ENCODE results near the gene ZBTB17. TPM values are rescaled to one million over a fixed set of nuclear protein-coding genes. Genes with fewer than 3 reads are reported as not detected.
A peak's percentile ranks its signal among the peaks of the same experiment; 100 is the strongest.
"Not testable (repeated sequence)": the region's sequence is repeated elsewhere in the genome, so short reads cannot be mapped to it uniquely, and the experiment has no call there.

ZBTB17 gene
- 30.4 and 31.9 TPM in 2 replicates for total RNA-seq

GRCh38 chr1:15975805-15976680, at the start of gene ZBTB17:
ZBTB17 (minus strand) TSS chr1:15976101; CDS start chr1:15948495, 27,606 bp downstream.
- peak; percentile 85 for DNase-seq (ENCODE audit: low read depth)

DNA sequence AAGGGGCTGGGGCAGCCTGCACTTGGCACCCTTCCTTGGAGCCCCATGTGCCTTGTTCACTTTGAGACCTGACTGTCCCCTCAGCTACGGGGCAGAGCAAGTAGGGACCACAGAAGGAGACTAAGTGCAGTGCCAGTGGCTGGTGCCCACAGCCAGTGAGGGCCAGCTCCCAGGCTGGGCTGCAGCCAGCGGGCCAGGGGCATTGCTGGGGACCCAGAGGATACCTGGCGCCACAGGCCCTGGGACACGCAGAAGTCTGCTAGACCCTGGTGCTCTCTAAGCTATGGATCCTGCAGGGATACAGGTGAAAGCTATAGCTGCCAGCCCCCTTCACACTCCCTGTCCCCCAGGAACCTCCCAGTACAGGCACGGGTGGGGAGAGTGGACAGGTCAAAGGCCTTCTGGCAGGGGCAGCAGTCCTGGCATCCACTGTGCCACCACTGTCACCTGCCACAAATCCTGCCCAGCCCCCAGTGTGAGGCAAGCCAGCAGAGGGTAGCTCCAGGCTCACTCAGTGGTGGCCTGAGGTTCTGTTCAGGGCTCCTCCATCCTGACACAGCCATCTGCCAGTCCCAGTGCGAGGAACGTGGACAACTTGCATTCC, 47.3 kb upstream of the ZBTB17 start:
- no peak for DNase-seq (ENCODE audit: low read depth)

DNA sequence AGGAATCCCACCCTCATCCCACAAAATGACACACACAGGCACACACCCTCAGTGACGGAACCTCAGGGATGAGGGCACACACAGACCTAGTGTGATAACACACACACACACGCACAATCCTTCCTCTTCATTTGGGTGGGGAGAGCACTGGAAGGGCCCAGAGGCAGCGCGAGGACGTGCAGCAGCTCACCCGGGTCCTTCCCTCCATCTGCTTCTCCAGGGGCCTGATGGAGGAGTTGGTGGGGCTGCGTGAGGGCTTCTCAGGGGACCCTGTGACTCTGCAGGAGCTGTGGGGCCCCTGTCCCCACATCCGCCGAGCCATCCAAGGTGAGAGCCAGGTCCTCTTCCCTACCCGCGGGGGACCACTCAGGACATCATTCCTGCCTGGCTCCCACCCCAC, 46.5 kb upstream of the ZBTB17 start:
- DNase-seq (ENCODE audit: low read depth) = no peak

GRCh38 chr1:16021681-16022080, 45.8 kb upstream of the ZBTB17 start, which contains the start of gene CLCNKA:
CLCNKA (plus strand) TSS chr1:16022036; CDS start chr1:16022620, 584 bp downstream.
- DNase-seq (ENCODE audit: low read depth) = no peak

- not testable (repeated sequence) for DNase-seq (ENCODE audit: low read depth)
Measured at GRCh38 chr1:16020878-16021277, 45.0 kb upstream of the ZBTB17 start.

GRCh38 chr1:16020325-16020724, 44.4 kb upstream of the ZBTB17 start:
- DNase-seq (ENCODE audit: low read depth) = no peak

- DNase-seq (ENCODE audit: low read depth) = peak; percentile 28
Measured at GRCh38 chr1:16019644-16020277, 43.9 kb upstream of the ZBTB17 start.

DNA sequence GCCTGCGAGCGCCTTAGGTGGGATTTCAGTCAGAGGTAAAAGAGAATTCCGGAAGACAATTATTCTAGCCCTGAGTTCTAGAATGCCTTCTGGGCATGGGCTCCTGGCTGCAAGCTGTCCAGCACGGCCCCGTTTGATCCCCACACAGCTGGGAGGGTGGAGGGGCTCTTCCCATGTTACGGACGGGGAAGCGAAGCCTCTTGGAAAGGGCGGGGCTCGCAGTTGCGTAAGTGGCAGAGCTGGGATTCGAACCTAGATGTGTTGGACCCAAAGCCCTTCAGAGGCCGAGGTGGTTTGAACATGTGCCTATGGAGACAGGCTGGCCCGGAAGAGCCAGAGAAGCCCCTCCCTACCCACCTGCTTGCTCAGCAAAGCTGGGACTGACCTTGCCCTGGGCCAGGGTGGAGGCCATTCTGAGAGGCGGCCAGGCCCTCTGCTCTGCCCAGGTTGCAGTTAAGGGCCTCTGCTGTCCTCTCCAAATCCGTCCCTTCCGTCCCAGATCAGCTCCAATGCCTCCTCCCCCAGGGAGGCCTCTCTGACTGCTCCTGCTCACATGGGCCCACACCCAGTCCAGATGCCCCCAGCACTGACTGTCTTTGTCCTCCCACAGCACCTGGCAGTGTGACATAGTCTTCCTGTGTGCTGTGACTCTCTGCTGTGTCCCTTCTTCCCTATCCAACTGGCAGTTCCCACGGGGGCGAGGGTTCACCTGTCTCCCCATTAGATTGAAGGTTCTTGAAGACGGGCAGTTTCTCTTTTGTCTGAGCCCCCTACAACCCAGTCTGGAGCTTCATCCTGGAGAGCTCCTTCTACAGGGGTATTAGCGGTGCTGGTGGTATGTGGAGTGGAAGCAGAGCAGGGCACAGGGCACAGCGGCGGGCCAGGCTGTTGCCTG, 43.1 kb upstream of the ZBTB17 start:
- no peak for DNase-seq (ENCODE audit: low read depth)

DNA sequence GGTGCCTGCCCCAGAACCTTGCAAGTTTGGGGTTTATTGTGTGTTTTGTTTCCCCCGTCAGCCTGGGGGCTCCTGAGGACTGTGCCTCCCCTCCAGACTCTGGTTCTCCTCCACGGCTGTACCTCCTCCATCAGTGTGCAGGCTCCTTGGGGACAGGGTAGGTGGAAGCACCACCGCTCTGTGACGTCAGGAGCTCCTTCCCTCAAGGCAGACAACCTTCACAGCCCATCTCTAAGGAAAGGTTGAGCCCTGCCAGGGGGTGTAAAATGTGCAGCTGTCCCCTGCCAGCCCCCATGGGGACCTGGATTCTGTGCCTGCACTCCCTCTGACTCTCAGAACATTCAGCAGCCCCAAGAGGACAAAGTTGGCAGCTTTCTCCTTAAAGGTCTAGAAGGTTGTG, 42.4 kb upstream of the ZBTB17 start:
- DNase-seq (ENCODE audit: low read depth) = no peak

- no peak for DNase-seq (ENCODE audit: low read depth)
Measured at GRCh38 chr1:16017461-16018303, 41.8 kb upstream of the ZBTB17 start, which contains the start of gene HSPB7. HSPB7 (minus strand) TSS chr1:16018043; CDS start chr1:16017963, 80 bp downstream.

DNA sequence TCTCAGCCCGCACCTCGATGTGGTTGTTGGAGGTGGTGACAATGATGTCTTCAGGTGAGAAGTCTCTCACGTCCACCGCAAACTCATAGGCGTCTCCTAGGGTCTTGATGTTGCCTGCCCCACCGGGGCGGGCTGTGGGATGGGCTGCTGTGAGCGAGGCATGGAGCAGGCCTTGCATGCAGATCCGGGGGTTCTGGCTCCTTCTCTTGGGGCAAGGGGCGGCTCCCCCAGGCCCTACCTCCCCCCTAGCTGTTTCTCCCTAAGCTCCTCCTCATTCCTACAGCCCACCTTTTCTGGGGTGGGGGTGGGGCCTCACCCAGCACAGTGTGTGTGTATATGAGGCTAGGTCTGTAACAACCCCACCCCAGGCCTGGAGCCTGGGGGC, 41.2 kb upstream of the ZBTB17 start:
- DNase-seq (ENCODE audit: low read depth) = no peak

DNA sequence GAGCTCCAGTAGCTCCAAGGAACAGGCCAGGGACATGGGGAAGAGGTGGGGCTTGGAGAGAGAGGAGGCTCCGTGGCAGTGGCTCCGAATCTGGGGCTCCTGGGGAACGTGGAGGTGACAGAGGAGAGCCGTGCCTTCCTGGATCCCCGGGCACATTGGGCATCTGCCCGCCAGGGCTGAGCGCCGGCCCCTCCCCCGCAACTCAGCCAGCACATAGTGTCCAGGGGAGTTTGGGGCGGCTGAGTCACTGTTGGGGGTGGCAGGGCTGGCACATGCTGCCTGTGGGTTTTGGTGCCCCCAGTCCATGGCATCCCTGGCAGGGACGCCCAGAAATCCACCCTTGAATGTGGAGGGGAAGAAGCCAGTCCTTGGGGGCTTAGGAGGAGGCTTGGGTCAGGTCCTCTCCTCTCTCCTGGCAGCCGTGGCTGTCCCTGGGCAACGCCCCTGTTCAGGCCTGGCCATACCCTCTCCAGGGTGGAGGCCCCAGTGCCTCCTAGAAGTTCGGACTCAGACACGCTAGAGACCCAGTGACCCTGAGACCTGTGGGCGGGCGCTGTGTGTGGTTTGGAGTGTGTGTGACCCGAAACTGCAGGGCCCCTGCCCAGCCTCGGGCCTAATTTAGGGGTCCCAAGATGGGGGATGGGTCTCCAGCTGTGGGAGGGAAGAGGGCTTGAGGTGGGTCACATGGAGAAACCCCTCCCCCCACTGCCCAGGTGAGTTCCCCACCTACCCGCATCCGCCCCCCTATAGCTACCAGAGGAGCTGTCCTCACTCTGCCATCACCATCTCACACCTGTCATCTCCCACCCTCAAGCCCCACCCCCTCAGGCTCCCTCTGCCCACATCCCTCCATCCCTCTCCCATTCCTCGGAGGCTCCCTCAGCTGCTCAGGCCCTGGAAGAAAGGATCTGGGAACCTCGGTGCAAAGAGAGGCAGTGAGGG, 40.3 kb upstream of the ZBTB17 start:
- DNase-seq (ENCODE audit: low read depth) = no peak

DNA sequence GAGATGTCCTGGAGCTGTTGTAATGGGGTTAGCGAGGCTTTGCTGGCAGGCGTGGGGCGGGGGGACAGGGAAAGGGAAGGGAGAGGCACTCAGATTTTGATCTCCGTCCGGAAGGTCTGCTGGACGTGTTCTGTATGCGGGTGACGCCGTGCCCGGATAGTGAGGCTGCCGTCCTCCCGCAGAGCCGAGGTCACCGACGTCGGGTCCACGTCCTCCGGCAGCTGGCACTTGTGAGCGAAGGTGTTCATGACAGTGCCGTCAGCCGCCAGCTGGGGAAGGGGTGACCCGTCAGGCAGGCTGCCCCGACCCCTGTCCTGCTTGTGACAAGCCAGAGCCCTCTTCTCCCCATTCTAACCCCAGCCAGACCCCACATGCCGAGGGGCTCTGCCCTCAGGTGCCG, 39.6 kb upstream of the ZBTB17 start:
- DNase-seq (ENCODE audit: low read depth) = no peak

GRCh38 chr1:16014509-16015482, 38.9 kb upstream of the ZBTB17 start:
- peak; percentile 28 for DNase-seq (ENCODE audit: low read depth)

DNA sequence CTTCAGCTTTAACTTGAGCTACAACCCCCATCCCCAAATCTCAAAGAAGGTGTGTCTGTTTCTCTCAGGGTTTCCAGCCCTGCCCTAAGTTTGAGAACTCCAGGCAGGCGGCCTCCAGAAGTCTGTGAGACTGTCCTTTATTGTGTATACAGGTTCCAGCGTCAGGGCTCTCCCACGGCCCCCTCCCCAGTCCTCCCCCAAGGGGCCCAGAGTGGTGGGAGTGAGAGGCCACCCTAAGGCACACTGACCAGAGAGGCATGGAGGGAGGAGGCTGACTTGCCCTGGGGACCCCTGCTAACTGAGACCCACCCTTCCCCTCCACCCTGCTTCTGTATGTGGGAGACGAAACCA, 38.0 kb upstream of the ZBTB17 start:
- no peak for DNase-seq (ENCODE audit: low read depth)

- DNase-seq (ENCODE audit: low read depth) = peak; percentile 69
Measured at GRCh38 chr1:16013220-16013907, 37.5 kb upstream of the ZBTB17 start.

DNA sequence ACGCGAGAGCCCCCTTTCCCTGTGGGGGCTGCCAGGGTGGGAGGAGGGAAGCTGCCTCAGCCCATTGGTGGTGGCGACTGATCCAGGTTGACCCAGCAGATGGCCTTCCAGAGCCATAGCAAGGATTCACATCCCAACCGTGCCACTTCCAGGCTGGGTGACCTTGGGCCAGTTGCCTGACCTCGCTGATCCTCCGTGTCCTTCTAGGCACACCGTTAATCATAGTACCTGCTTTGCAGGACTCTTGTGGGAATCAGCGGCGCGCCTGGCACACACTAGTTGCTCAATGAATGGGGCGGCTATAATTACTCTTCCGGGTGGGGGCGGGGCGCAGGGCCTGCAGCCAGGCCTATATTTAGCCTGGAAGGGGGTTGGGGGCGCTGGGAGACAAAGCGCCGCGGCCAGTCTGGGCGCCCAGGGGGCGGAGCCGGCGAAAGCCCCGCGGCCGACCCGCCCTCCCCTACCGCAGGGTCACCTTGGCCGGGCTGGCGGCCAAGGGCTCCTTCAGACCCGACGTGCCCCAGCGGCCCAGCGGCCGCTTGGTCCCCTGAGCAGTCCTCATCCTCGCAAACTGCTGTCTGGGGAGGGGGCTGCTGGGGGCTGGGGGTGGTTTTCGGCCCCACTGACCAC, 36.8 kb upstream of the ZBTB17 start:
- DNase-seq (ENCODE audit: low read depth) = peak; percentile 73
